ENCODE results near the gene TMCO4. TPM values are rescaled to one million over a fixed set of nuclear protein-coding genes. Genes with fewer than 3 reads are reported as not detected.

Gene TMCO4
- total RNA-seq, 1 donor from 2014 or later = 12.1 TPM

DNA sequence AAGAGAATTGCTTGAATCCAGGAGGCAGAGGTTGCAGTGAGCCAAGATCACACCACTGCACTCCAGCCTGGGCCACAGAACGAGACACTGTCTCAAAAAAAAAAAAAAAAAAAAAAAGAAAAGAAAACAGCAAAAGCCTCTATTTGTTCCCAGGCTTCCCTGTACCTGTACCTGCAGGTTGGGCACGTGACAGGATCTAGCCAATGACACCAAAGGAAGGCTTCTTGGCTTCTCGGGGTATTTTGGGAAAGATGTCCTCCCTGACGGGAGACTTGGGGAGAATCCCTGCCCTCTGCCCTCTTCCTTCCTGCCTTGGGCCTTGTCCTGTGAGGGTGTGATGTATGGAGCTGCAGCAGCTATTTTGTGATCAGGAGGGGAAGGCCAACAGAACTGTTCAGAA is 22.8 kb downstream of the TMCO4 start:
- Mint-ChIP-seq H3K27ac (no peak overlapping the region), H3K4me1 (no peaks in the 10 kb centered on the region), H3K36me3 (ENCODE audit: low read depth) (peaks cover 16% of the 10 kb centered on the region), H3K9me3 (no peaks in the 10 kb centered on the region), H3K27me3 (no peaks in the 10 kb centered on the region), H3K4me3 (no peak overlapping the region)
- intact Hi-C loops (cut with micrococcal nuclease) = no loop called here
- no peak for DNase-seq

DNA sequence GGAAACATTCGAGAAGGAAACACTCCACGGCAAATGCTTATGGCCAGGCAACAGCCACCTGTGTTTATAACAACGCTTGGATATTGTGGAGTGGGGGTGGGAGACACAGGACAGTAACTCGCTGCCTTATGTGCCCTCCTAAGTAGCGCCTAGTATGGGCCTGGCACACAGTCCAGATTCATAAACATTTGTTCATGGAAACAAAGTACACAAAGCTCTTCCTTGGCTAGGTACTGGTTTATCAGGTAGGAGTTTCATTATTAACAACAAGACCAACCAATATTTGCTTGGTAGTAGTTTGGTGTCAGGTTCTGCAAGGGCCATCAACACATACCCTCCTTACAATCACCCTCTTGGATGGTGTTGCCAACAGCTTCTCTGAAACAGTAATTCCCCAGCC is 23.4 kb downstream of the TMCO4 start:
- no peak overlapping the region for H3K27ac Mint-ChIP-seq
- no peaks in the 10 kb centered on the region for H3K9me3 Mint-ChIP-seq
- H3K27me3 Mint-ChIP-seq = no peaks in the 10 kb centered on the region
- H3K36me3 Mint-ChIP-seq (ENCODE audit: low read depth) = peaks cover 15% of the 10 kb centered on the region
- H3K4me3 Mint-ChIP-seq = no peak overlapping the region
- no peaks in the 10 kb centered on the region for H3K4me1 Mint-ChIP-seq
- DNase-seq = no peak
- intact Hi-C loops (cut with micrococcal nuclease) = no loop called here

DNA sequence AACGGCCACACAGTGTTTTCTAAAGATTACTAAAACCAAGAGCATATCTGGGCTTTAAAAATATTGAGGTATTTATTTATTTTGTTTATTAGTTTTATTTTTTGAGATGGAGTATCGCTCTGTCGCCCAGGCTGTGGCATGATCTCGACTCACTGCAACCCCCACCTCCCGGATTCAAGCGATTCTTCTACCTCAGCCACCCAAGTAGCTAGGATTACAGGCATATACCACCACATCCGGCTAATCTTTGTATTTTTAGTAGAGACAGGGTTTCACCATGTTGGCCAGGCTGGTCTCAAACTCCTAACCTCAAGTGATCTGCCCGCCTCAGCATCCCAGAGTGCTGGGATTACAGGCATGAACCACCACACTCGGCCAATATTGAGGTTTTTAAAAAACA is 23.9 kb downstream of the TMCO4 start:
- no peak for DNase-seq
- Mint-ChIP-seq H3K4me3 (no peak overlapping the region), H3K27ac (no peak overlapping the region), H3K36me3 (ENCODE audit: low read depth) (peaks cover 14% of the 10 kb centered on the region), H3K9me3 (no peaks in the 10 kb centered on the region), H3K4me1 (no peaks in the 10 kb centered on the region), H3K27me3 (no peaks in the 10 kb centered on the region)
- intact Hi-C loops (cut with micrococcal nuclease) = no loop called here

DNA sequence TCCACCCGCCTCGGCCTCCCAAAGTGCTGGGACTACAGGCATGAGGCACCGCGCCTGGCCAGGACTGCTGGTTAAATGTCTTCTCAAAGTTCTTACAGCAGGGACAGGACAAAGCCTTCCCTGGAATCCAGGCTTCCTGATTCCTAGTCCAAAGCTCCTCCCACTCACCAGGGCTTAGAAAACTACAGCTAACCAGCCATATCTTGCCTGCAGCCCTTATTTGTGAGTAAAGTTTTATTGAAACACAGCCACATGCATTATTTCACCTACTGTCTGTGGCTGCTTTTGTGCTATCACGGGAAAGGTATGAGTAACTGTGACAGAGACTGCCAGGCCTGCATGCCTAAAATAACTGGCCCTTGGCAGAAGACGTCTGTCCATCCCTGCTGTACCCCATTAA is 24.4 kb downstream of the TMCO4 start:
- no peak for DNase-seq
- no peak overlapping the region for H3K27ac Mint-ChIP-seq
- H3K36me3 Mint-ChIP-seq (ENCODE audit: low read depth) = peaks cover 14% of the 10 kb centered on the region
- no peaks in the 10 kb centered on the region for H3K27me3 Mint-ChIP-seq
- no peak overlapping the region for H3K4me3 Mint-ChIP-seq
- no peaks in the 10 kb centered on the region for H3K4me1 Mint-ChIP-seq
- intact Hi-C loops (cut with micrococcal nuclease) = no loop called here
- H3K9me3 Mint-ChIP-seq = no peaks in the 10 kb centered on the region

DNA sequence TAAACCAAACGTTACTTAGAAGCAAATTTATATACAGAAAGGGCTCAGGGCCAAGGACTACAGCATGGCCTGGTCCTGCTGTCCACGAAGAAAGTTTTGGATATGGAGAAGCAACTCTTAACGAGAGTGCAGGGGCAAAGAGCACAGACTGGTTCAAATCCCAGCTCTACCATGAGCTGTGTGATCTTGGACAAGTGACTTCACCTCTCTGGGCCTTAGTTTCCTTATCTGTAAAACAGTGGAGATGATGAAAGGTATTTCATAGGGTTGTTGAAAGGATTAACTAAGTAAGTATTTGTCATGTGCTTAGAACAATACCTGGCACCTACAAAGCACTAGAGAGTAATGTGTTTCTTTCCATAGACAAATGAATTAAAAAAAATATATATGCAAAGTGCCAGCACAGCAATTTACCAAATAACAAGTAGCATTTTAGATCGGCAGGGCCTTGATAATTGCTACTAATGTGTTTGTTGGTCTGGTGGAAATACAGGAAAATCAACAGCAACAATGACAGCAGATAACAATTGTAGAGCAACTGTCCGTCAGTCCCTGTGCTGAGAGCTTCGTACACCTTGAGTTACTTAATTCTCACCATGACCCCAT is 25.4 kb downstream of the TMCO4 start:
- peaks cover 8% of the 10 kb centered on the region for H3K36me3 Mint-ChIP-seq (ENCODE audit: low read depth)
- H3K4me3 Mint-ChIP-seq = no peak overlapping the region
- H3K27ac Mint-ChIP-seq = no peak overlapping the region
- no peaks in the 10 kb centered on the region for H3K27me3 Mint-ChIP-seq
- intact Hi-C loops (cut with micrococcal nuclease) = no loop called here
- DNase-seq = no peak
- H3K9me3 Mint-ChIP-seq = no peaks in the 10 kb centered on the region
- H3K4me1 Mint-ChIP-seq = no peaks in the 10 kb centered on the region

DNA sequence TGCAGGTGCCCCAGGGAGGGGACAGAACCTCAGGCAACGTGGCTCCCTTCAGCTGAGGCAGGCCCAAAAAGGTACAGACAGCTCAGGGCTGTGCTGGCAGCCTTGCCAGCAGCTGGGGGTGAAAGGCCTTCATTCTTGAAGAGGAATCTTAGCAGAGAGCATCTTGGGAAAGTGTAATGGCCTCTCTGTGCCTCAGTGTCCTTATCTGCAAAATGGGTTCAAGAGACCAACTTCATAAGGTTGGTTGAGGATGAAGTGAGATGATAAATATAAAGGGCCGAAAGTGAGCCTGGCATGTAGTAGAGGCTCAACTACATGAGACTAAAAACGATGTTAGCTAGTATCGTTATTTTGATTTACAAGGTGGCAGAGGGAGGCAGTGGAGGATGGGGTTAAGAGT is 26.2 kb downstream of the TMCO4 start:
- peaks cover 5% of the 10 kb centered on the region for H3K36me3 Mint-ChIP-seq (ENCODE audit: low read depth)
- H3K9me3 Mint-ChIP-seq = no peaks in the 10 kb centered on the region
- intact Hi-C loops (cut with micrococcal nuclease) = no loop called here
- no peak overlapping the region for H3K4me3 Mint-ChIP-seq
- no peaks in the 10 kb centered on the region for H3K27me3 Mint-ChIP-seq
- no peak overlapping the region for H3K27ac Mint-ChIP-seq
- no peak for DNase-seq
- no peaks in the 10 kb centered on the region for H3K4me1 Mint-ChIP-seq

DNA sequence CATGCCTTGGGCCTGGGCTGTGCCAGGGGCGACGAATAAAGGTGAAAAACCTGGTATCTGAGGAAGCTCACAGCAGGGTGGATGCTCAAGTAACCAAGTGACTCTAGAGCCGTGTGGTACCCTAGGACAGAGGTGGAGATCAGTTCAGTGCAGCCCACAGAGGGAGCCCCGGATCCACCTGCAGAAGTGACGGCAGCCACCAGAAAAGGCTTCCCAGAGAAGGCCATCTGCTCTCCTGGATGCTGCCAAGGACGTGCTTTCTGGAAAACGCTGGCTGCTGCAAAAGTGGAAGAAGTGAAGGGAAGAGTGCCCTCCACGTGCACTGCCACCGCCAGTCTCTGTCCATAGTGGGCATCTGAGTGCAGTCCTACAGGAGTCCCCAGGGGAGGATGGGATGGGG is 27.7 kb downstream of the TMCO4 start:
- H3K27ac Mint-ChIP-seq = no peak overlapping the region
- H3K36me3 Mint-ChIP-seq (ENCODE audit: low read depth) = peaks cover 1% of the 10 kb centered on the region
- intact Hi-C loops (cut with micrococcal nuclease) = no loop called here
- no peaks in the 10 kb centered on the region for H3K9me3 Mint-ChIP-seq
- peaks cover 2% of the 10 kb centered on the region for H3K4me1 Mint-ChIP-seq
- no peak for DNase-seq
- no peak overlapping the region for H3K4me3 Mint-ChIP-seq
- no peaks in the 10 kb centered on the region for H3K27me3 Mint-ChIP-seq

DNA sequence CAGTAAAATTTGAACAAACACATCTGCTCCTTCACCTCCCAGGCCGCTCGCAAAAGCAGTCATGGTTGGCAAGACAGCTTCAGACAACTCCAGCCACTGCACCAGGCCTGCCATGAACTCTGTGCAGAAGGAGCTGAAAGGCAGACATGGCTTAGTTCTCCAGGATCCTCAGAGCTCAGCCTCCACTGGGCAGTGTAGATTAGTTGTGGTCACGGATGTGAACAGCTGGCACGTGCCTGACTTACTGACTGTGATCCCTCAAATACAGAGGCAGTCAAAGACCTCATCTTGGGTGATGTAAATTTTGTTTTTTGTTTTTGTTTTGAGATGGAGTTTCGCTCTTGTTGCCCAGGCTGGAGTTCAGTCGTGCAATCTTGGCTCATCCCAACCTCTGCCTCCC is 28.4 kb downstream of the TMCO4 start:
- H3K9me3 Mint-ChIP-seq = no peaks in the 10 kb centered on the region
- H3K36me3 Mint-ChIP-seq (ENCODE audit: low read depth) = peaks cover 1% of the 10 kb centered on the region
- H3K4me1 Mint-ChIP-seq = peaks cover 6% of the 10 kb centered on the region
- no peak overlapping the region for H3K4me3 Mint-ChIP-seq
- no peak for DNase-seq
- no peaks in the 10 kb centered on the region for H3K27me3 Mint-ChIP-seq
- intact Hi-C loops (cut with micrococcal nuclease) = no loop called here
- H3K27ac Mint-ChIP-seq = no peak overlapping the region

DNA sequence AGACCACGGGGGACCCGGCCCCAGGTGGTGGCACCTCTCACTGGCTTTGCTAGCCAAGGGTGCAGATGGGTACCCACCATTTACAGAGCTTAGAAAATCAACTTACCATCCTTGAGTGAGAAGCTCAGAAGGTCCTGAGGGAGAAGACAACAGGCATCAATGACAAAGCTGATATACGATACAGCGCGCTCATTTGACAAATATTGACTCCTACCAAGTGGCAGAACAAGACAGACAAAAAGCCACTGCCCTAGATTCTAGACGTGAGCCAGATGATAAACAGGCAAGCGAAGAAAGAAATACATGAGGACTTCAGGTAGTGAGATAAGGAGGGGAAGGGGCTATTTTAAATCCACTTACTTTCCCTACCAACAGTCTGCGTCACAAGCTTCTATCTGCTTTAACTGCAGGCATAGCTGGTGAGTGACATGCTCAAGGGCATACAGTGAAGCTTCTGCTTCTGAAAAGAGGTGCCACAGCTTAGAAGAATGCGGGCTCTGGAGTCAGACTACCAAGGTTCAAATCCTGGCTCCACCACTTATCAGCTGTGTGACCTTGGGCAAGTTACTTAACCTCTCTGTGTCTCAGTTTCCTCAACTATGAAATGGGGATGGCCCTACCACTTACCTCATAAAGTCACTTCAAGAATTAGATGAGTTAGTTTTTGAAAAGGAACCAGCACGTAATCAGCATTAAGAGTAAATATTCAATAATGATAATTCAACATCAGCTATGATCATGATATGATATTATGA is 29.1 kb downstream of the TMCO4 start:
- H3K4me1 Mint-ChIP-seq = peaks cover 13% of the 10 kb centered on the region
- no peaks in the 10 kb centered on the region for H3K9me3 Mint-ChIP-seq
- no peak for DNase-seq
- no peaks in the 10 kb centered on the region for H3K27me3 Mint-ChIP-seq
- H3K36me3 Mint-ChIP-seq (ENCODE audit: low read depth) = peaks cover 1% of the 10 kb centered on the region
- no peak overlapping the region for H3K27ac Mint-ChIP-seq
- intact Hi-C loops (cut with micrococcal nuclease) = no loop called here
- H3K4me3 Mint-ChIP-seq = no peak overlapping the region

DNA sequence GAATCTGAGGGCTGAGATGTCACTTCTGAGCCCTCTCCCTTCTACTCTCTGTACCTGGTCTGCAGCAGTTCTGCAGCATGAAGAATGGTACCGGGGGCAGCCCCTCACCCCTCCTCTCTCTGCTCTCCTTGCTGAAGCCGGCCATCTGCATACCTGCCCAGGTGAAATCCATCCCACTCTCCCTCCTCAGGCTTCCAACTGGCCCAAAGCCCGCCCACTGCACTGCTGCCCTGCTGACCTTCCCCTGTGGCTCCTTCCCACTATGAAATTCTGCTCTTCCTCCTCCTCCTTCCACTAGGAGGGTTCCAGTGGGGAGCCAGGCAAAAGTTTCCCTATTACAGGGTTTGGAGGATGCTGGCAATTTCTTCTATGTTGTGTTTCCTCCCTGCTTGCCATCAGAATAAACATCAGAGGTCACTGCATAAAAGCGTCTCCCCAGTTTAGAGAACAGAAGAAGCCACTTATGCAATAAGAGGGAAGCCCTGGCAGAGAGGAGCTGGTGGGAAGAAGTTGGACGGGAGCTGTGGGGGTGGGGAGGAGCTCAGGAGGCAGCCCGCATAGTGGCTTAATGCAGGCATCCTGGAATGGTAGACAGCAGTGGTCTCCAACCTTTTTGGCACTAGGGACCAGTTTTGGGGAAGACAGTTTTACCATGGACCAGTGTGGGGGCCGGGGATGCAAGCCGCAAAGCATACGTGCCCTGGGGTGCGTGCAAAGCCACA is 30.3 kb downstream of the TMCO4 start:
- no peaks in the 10 kb centered on the region for H3K27me3 Mint-ChIP-seq
- H3K27ac Mint-ChIP-seq = no peak overlapping the region
- intact Hi-C loops (cut with micrococcal nuclease) = no loop called here
- no peaks in the 10 kb centered on the region for H3K9me3 Mint-ChIP-seq
- no peak for DNase-seq
- H3K4me1 Mint-ChIP-seq = peaks cover 20% of the 10 kb centered on the region
- H3K36me3 Mint-ChIP-seq (ENCODE audit: low read depth) = peaks cover 1% of the 10 kb centered on the region
- H3K4me3 Mint-ChIP-seq = no peak overlapping the region

DNA sequence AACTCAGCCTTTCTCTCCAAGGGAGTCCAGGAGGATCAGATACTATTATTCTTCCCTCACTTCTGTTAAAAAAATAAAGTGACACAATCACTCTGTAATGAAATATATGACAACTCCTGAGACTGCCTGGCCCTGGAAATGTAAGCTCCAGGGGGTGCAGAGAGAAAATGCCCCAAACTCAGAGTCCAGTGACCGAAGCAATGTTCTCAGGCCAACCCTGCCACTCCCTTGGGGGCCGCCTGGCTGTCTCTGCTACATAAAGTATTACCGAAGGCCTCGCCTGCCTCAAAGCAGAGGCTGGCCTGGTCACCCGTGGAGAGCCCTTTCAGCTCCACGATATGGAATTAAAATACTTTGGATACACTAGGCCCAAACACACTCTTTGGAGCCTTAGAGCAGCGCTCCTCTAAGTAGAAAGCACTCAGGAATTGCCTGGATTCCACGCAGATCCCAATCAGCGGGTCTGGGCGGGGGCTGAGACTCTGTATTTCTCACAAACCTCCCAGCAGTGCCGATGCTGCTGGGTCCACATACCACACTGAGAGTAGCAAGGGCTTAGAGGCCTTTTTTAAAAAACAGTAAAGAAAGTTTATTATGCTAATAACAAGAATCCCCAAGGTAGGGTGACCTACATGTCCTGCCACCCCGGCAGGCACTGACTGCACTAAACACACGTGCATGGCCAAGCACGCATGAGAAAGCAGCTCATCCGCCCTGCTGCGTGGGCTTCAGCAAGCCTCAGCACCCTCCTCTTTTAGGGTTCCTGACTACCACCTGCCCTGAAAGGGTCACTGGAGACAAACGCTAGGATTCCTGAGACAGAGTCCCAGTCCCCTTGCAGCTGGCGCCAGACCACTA is 31.1 kb downstream of the TMCO4 start:
- intact Hi-C loops (cut with micrococcal nuclease) = no loop called here
- DNase-seq = no peak
- Mint-ChIP-seq H3K27me3 (no peaks in the 10 kb centered on the region), H3K9me3 (no peaks in the 10 kb centered on the region), H3K27ac (no peak overlapping the region), H3K36me3 (ENCODE audit: low read depth) (peaks cover 1% of the 10 kb centered on the region), H3K4me3 (no peak overlapping the region), H3K4me1 (peaks cover 20% of the 10 kb centered on the region)

DNA sequence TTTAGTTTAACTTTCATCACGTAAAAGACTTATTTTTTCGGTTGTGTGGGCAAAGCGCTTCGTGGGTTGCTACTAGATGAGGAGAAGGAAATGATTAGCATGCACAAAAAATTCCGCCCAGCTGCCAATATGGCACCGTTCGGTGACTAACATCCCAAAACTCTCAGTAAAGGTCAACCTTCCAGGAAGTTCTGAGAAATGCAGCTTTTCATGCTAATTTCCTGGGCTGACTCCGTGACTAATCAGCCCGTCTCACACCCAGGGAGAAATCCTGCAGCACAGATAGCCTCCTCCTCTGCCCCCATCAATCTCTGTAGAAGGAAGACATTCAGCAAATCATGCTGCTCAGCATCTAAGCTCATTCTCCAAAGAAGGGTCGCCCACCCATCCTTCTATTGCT is 34.1 kb downstream of the TMCO4 start:
- H3K4me1 Mint-ChIP-seq = peaks cover 20% of the 10 kb centered on the region
- H3K4me3 Mint-ChIP-seq = peak overlapping the region; percentile 17
- H3K36me3 Mint-ChIP-seq (ENCODE audit: low read depth) = peaks cover 1% of the 10 kb centered on the region
- DNase-seq = peak; percentile 61
- H3K27ac Mint-ChIP-seq = peak overlapping the region; percentile 77
- intact Hi-C loops (cut with micrococcal nuclease) = loop anchor here (1.0 kb wide), 1 partner anchor 54 kb away; no protein-coding TSS in a partner anchor
- H3K9me3 Mint-ChIP-seq = no peaks in the 10 kb centered on the region
- no peaks in the 10 kb centered on the region for H3K27me3 Mint-ChIP-seq

DNA sequence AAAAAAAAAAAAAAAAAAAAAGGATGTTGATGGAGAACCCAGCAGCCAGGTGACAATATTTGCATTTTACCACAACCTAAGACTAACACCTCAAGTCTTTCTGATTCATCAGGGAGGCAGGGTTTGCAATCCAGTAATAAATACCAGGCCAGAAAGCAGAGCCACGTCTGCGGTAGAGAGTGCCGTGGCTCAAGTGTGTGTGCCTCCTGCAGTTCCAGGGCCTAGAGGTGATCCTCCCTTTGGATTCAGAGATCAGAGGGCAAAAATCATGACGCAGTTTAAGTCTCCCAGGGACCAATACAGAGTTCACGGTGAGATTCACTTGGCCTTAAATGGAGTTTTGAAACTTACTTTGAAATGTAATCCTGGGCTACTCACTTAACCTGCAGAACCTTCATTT is 34.9 kb downstream of the TMCO4 start:
- H3K4me3 Mint-ChIP-seq = peak overlapping the region; percentile 13
- DNase-seq = no peak
- H3K9me3 Mint-ChIP-seq = no peaks in the 10 kb centered on the region
- intact Hi-C loops (cut with micrococcal nuclease) = loop anchor here (1.0 kb wide), 1 partner anchor 54 kb away; no protein-coding TSS in a partner anchor
- H3K4me1 Mint-ChIP-seq = peaks cover 20% of the 10 kb centered on the region
- peaks cover 1% of the 10 kb centered on the region for H3K36me3 Mint-ChIP-seq (ENCODE audit: low read depth)
- H3K27ac Mint-ChIP-seq = peak overlapping the region; percentile 77
- H3K27me3 Mint-ChIP-seq = no peaks in the 10 kb centered on the region
